ENCODE results near the gene IL18RAP.

- no peak for TF ChIP-seq POLR2AphosphoS5 (IDR thresholded peaks at IDR 0.05; ENCODE audit: low read depth, low read length)
- TF ChIP-seq FOXP2 (optimal IDR thresholded peaks at IDR 0.05; ENCODE audit: borderline replicate concordance, extremely low read depth, extremely low read length, insufficient read depth): no peak
- TF ChIP-seq TAF1 (IDR thresholded peaks at IDR 0.05; ENCODE audit: borderline replicate concordance, insufficient read depth, low read length): no peak
Measured at GRCh38 chr2:102401456-102401855, 21.5 kb upstream of the IL18RAP start.

Data from PFSK-1 (cell line).